Measurements from ENCODE around the gene TCN2.

- TF ChIP-seq CTCF (IDR thresholded peaks at IDR 0.05 in 2 of 3, conservative IDR thresholded peaks at IDR 0.05 in 1 of 3; ENCODE audit: borderline replicate concordance in 1 of 3, insufficient read depth in 1 of 3, low read depth in 2 of 3, low read length in 2 of 3) (no peak), ZNF274 (IDR thresholded peaks at IDR 0.05; ENCODE audit: low read depth, low read length) (no peak), EZH2phosphoT487 (IDR thresholded peaks at IDR 0.05; ENCODE audit: borderline replicate concordance) (no peak), FOSL1 (IDR thresholded peaks at IDR 0.05; ENCODE audit: low read depth) (no peak)
Observed at GRCh38 chr22:30617819-30618218, 10.8 kb downstream of the TCN2 start.

Measured in HCT116 (cell line).